HEK293 (cell line): ENCODE measurements around the gene RHOBTB3.

Experiments
- BCL11A ChIP-seq: fragments of 450-650 bp; formaldehyde crosslinking; IDR thresholded peaks from 2 replicates; pipeline ENCODE4 v1.5.1; 2016; ENCODE audit warnings: low read depth, missing biosample characterization, missing genetic modification characterization
- BCL6B ChIP-seq: fragments of 450-650 bp; formaldehyde crosslinking; IDR thresholded peaks from 2 replicates; pipeline ENCODE4 v1.5.1; 2017; ENCODE audit warnings: missing biosample characterization, missing genetic modification characterization
- FEZF1 ChIP-seq: fragments of 450-650 bp; formaldehyde crosslinking; IDR thresholded peaks from 2 replicates; pipeline ENCODE4 v1.5.1; 2016; ENCODE audit warnings: missing biosample characterization, missing genetic modification characterization
- KLF1 ChIP-seq: fragments of 450-650 bp; formaldehyde crosslinking; IDR thresholded peaks from 2 replicates; pipeline ENCODE4 v1.5.1; 2016; ENCODE audit warnings: missing biosample characterization, missing genetic modification characterization
- KLF8 ChIP-seq: fragments of 450-650 bp; formaldehyde crosslinking; IDR thresholded peaks from 2 replicates; pipeline ENCODE4 v1.5.1; 2016; ENCODE audit warnings: missing biosample characterization, missing genetic modification characterization
- REPIN1 ChIP-seq: fragments of 450-650 bp; formaldehyde crosslinking; IDR thresholded peaks from 2 replicates; pipeline ENCODE4 v1.5.1; 2017; ENCODE audit warnings: missing biosample characterization, missing genetic modification characterization, low read depth
- SP2 ChIP-seq: fragments of 450-650 bp; formaldehyde crosslinking; IDR thresholded peaks from 2 replicates; pipeline ENCODE4 v1.5.1; 2016; ENCODE audit warnings: missing biosample characterization, missing genetic modification characterization
- WT1 ChIP-seq: fragments of 450-650 bp; formaldehyde crosslinking; IDR thresholded peaks from 2 replicates; pipeline ENCODE4 v1.5.1; 2016; ENCODE audit warnings: missing biosample characterization, missing genetic modification characterization
- ZBTB8A ChIP-seq: fragments of 450-650 bp; formaldehyde crosslinking; IDR thresholded peaks from 2 replicates; pipeline ENCODE4 v1.5.1; 2016; ENCODE audit warnings: missing biosample characterization, missing genetic modification characterization
- ZEB2 ChIP-seq: fragments of 450-650 bp; formaldehyde crosslinking; IDR thresholded peaks from 2 replicates; pipeline ENCODE4 v1.5.1; 2016; ENCODE audit warnings: missing biosample characterization, missing genetic modification characterization
- ZFP69B ChIP-seq: fragments of 450-650 bp; formaldehyde crosslinking; IDR thresholded peaks from 2 replicates; pipeline ENCODE4 v1.5.1; 2016; ENCODE audit warnings: missing biosample characterization, missing genetic modification characterization
- ZIC2 ChIP-seq: fragments of 450-650 bp; formaldehyde crosslinking; IDR thresholded peaks from 2 replicates; pipeline ENCODE4 v1.5.1; 2016; ENCODE audit warnings: missing biosample characterization, missing genetic modification characterization
- ZNF16 ChIP-seq: fragments of 450-650 bp; formaldehyde crosslinking; IDR thresholded peaks from 2 replicates; pipeline ENCODE4 v1.5.1; 2016; ENCODE audit warnings: low read depth, missing biosample characterization, missing genetic modification characterization
- ZNF2 ChIP-seq: fragments of 450-650 bp; formaldehyde crosslinking; IDR thresholded peaks from 2 replicates; pipeline ENCODE4 v1.5.1; 2016; ENCODE audit warnings: missing biosample characterization, missing genetic modification characterization
- ZNF202 ChIP-seq: fragments of 450-650 bp; formaldehyde crosslinking; IDR thresholded peaks from 2 replicates; pipeline ENCODE4 v1.5.1; 2016; ENCODE audit warnings: missing biosample characterization, missing genetic modification characterization, borderline replicate concordance
- ZNF211 ChIP-seq: fragments of 450-650 bp; formaldehyde crosslinking; IDR thresholded peaks from 2 replicates; pipeline ENCODE4 v1.5.1; 2016; ENCODE audit warnings: low read depth, missing biosample characterization, missing genetic modification characterization
- ZNF239 ChIP-seq: fragments of 450-650 bp; formaldehyde crosslinking; IDR thresholded peaks from 2 replicates; pipeline ENCODE4 v1.5.1; 2016; ENCODE audit warnings: missing biosample characterization, missing genetic modification characterization
- ZNF248 ChIP-seq: fragments of 450-650 bp; formaldehyde crosslinking; IDR thresholded peaks from 2 replicates; pipeline ENCODE4 v1.5.1; 2017; ENCODE audit warnings: missing biosample characterization, missing genetic modification characterization
- ZNF292 ChIP-seq: fragments of 450-650 bp; formaldehyde crosslinking; IDR thresholded peaks from 2 replicates; pipeline ENCODE4 v1.5.1; 2016; ENCODE audit warnings: low read depth, missing biosample characterization, missing genetic modification characterization, borderline replicate concordance
- ZNF404 ChIP-seq: fragments of 450-650 bp; formaldehyde crosslinking; IDR thresholded peaks from 2 replicates; pipeline ENCODE4 v1.5.1; 2017; ENCODE audit warnings: missing biosample characterization, missing genetic modification characterization
- ZNF555 ChIP-seq: fragments of 450-650 bp; formaldehyde crosslinking; conservative IDR thresholded peaks from 2 replicates; pipeline ENCODE4 v1.5.1; 2017; ENCODE audit warnings: missing biosample characterization, mild to moderate bottlenecking, missing genetic modification characterization, inconsistent platforms
- ZNF560 ChIP-seq: fragments of 450-650 bp; formaldehyde crosslinking; IDR thresholded peaks from 2 replicates; pipeline ENCODE4 v1.5.1; 2017; ENCODE audit warnings: missing biosample characterization, missing genetic modification characterization, borderline replicate concordance
- ZNF596 ChIP-seq: fragments of 450-650 bp; IDR thresholded peaks from 2 replicates; pipeline ENCODE4 v1.5.0; 2018; ENCODE audit warnings: missing biosample characterization, mild to moderate bottlenecking, missing genetic modification characterization, moderate library complexity
- ZNF600 ChIP-seq: fragments of 450-650 bp; formaldehyde crosslinking; IDR thresholded peaks from 2 replicates; pipeline ENCODE4 v1.5.1; 2016; ENCODE audit warnings: missing biosample characterization, missing genetic modification characterization
- ZNF621 ChIP-seq: fragments of 450-650 bp; formaldehyde crosslinking; IDR thresholded peaks from 2 replicates; pipeline ENCODE4 v1.5.1; 2017; ENCODE audit warnings: missing biosample characterization, missing genetic modification characterization
- ZNF624 ChIP-seq: fragments of 450-650 bp; formaldehyde crosslinking; IDR thresholded peaks from 2 replicates; pipeline ENCODE4 v1.5.1; 2017; ENCODE audit warnings: missing biosample characterization, missing genetic modification characterization
- ZNF629 ChIP-seq: fragments of 450-650 bp; formaldehyde crosslinking; IDR thresholded peaks from 2 replicates; pipeline ENCODE4 v1.5.1; 2017; ENCODE audit warnings: missing biosample characterization, missing genetic modification characterization
- ZNF747 ChIP-seq: fragments of 450-650 bp; formaldehyde crosslinking; IDR thresholded peaks from 2 replicates; pipeline ENCODE4 v1.5.1; 2016; ENCODE audit warnings: missing biosample characterization, missing genetic modification characterization
- ZNF76 ChIP-seq: fragments of 450-650 bp; formaldehyde crosslinking; IDR thresholded peaks from 2 replicates; pipeline ENCODE4; 2016; ENCODE audit warnings: low read depth, missing biosample characterization, missing genetic modification characterization, borderline replicate concordance
- ZNF791 ChIP-seq: fragments of 450-650 bp; formaldehyde crosslinking; IDR thresholded peaks from 2 replicates; pipeline ENCODE4 v1.5.1; 2016; ENCODE audit warnings: missing biosample characterization, missing genetic modification characterization
- ZNF843 ChIP-seq: fragments of 450-650 bp; formaldehyde crosslinking; IDR thresholded peaks from 2 replicates; pipeline ENCODE4 v1.5.1; 2016; ENCODE audit warnings: missing biosample characterization, missing genetic modification characterization
- ZXDB ChIP-seq: fragments of 450-650 bp; formaldehyde crosslinking; IDR thresholded peaks from 2 replicates; pipeline ENCODE4 v1.5.1; 2016; ENCODE audit warnings: missing biosample characterization, missing genetic modification characterization
- TF ChIP-seq, protein P1 (sequence below): fragments of 450-650 bp; formaldehyde crosslinking; IDR thresholded peaks from 2 replicates; pipeline ENCODE4 v1.5.1; 2016; ENCODE audit warnings: missing biosample characterization, missing genetic modification characterization
- TF ChIP-seq, protein P2 (sequence below): fragments of 450-650 bp; formaldehyde crosslinking; IDR thresholded peaks from 2 replicates; pipeline ENCODE4 v1.5.1; 2016; ENCODE audit warnings: missing biosample characterization, missing genetic modification characterization

The RHOBTB3 gene

GRCh38 chr5:95730730-95731570, at the start of gene RHOBTB3 (continued):
- TF ChIP-seq ZNF596 (no peak; the same call in 1 of the 2 replicates), ZNF248 (tag by site-specific recombination) (no peak), WT1 (peak; percentile 79), ZNF791 (tag by site-specific recombination) (no peak), ZFP69B (tag by site-specific recombination) (peak; percentile 60; the same call in 1 of the 2 replicates), ZNF560 (tag by site-specific recombination) (no peak), ZNF16 (no peak), BCL11A (tag by site-specific recombination) (no peak), ZNF747 (tag by site-specific recombination) (no peak), ZNF555 (tag by site-specific recombination) (no peak), ZNF621 (no peak), ZXDB (tag by site-specific recombination) (peak; percentile 64), KLF8 (peak; percentile 64), KLF1 (tag by site-specific recombination) (peak; percentile 59; the same call in 1 of the 2 replicates), ZNF202 (tag by site-specific recombination) (no peak), ZNF629 (tag by site-specific recombination) (0 out of 2 replicates have a peak, but pooled peaks have one; percentile 14), SP2 (tag by site-specific recombination) (peak; percentile 52), ZNF239 (no peak), ZNF292 (tag by site-specific recombination) (no peak), REPIN1 (tag by site-specific recombination) (no peak), ZEB2 (tag by site-specific recombination) (peak; percentile 77; the same call in 1 of the 2 replicates), FEZF1 (peak; percentile 41; the same call in 1 of the 2 replicates), ZNF404 (no peak), ZNF2 (tag by site-specific recombination) (peak; percentile 55; the same call in 1 of the 2 replicates), BCL6B (tag by site-specific recombination) (no peak), ZNF600 (peak; percentile 97), ZBTB8A (peak; percentile 88), ZIC2 (tag by site-specific recombination) (peak; percentile 76), ZNF76 (tag by site-specific recombination) (peak; percentile 35; the same call in 1 of the 2 replicates), ZNF843 (tag by site-specific recombination) (0 out of 2 replicates have a peak, but pooled peaks have one; percentile 8), ZNF211 (tag by site-specific recombination) (no peak), ZNF624 (tag by site-specific recombination) (no peak)
- TF ChIP-seq, protein P1, sequence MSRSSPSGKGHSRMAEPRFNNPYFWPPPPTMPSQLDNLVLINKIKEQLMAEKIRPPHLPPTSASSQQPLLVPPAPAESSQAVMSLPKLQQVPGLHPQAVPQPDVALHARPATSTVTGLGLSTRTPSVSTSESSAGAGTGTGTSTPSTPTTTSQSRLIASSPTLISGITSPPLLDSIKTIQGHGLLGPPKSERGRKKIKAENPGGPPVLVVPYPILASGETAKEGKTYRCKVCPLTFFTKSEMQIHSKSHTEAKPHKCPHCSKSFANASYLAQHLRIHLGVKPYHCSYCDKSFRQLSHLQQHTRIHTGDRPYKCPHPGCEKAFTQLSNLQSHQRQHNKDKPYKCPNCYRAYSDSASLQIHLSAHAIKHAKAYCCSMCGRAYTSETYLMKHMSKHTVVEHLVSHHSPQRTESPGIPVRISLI: no peak
- TF ChIP-seq, protein P2, sequence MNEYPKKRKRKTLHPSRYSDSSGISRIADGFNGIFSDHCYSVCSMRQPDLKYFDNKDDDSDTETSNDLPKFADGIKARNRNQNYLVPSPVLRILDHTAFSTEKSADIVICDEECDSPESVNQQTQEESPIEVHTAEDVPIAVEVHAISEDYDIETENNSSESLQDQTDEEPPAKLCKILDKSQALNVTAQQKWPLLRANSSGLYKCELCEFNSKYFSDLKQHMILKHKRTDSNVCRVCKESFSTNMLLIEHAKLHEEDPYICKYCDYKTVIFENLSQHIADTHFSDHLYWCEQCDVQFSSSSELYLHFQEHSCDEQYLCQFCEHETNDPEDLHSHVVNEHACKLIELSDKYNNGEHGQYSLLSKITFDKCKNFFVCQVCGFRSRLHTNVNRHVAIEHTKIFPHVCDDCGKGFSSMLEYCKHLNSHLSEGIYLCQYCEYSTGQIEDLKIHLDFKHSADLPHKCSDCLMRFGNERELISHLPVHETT (tag by site-specific recombination): no peak
